Smooth muscle cell of the brain vasculature (primary cell): ENCODE results near the gene KHSRP.
"Not testable (repeated sequence)": the region's sequence is repeated elsewhere in the genome, so short reads cannot be mapped to it uniquely, and the experiment has no call there.

Experiments
- DNase-seq: peaks from one replicate; pipeline ENCODE4 v3.0.0-alpha.2; 2012; ENCODE audit warnings: low read depth, low spot score

KHSRP gene

GRCh38 chr19:6417713-6418561 is 6.7 kb downstream of the KHSRP start:
- DNase-seq, result no peak

- DNase-seq, result no peak
Measured at GRCh38 chr19:6416658-6417405, 7.8 kb downstream of the KHSRP start.

GRCh38 chr19:6415591-6416190 is 8.9 kb downstream of the KHSRP start:
- no peak for DNase-seq

GRCh38 chr19:6414793-6415590 is 9.6 kb downstream of the KHSRP start:
- no peak for DNase-seq

- no peak for DNase-seq
Measured at GRCh38 chr19:6413721-6414643, 10.6 kb downstream of the KHSRP start.

GRCh38 chr19:6413291-6413690 is 11.3 kb downstream of the KHSRP start:
- no peak for DNase-seq

- DNase-seq, result no peak
Measured at GRCh38 chr19:6412447-6413091, 12.0 kb downstream of the KHSRP start.

- no peak for DNase-seq
Measured at GRCh38 chr19:6412061-6412446, 12.6 kb downstream of the KHSRP start.

- no peak for DNase-seq
Measured at GRCh38 chr19:6409346-6409745, 15.3 kb downstream of the KHSRP start.

GRCh38 chr19:6406401-6406800 is 18.2 kb downstream of the KHSRP start:
- DNase-seq, result no peak

GRCh38 chr19:6402837-6403608 is 21.6 kb downstream of the KHSRP start:
- DNase-seq, result no peak

- no peak for DNase-seq
Measured at GRCh38 chr19:6402058-6402457, 22.6 kb downstream of the KHSRP start.

GRCh38 chr19:6400062-6400944 is 24.3 kb downstream of the KHSRP start:
- not testable (repeated sequence) for DNase-seq

- DNase-seq, result no peak
Measured at GRCh38 chr19:6396305-6396704, 28.3 kb downstream of the KHSRP start.

GRCh38 chr19:6394831-6395230 is 29.8 kb downstream of the KHSRP start:
- no peak for DNase-seq

GRCh38 chr19:6393983-6394412 is 30.6 kb downstream of the KHSRP start:
- DNase-seq, result no peak

GRCh38 chr19:6393074-6393982 is 31.3 kb downstream of the KHSRP start, which contains the start of gene GTF2F1:
Gene GTF2F1 (minus strand): TSS chr19:6393164. CDS start chr19:6392995, 169 bp downstream.
- peak; percentile 94 for DNase-seq
